ENCODE data around the gene PCBP2.

The PCBP2 gene

GRCh38 chr12:53483979-53484377, 32.1 kb downstream of the PCBP2 start:
- TF ChIP-seq, protein P1, sequence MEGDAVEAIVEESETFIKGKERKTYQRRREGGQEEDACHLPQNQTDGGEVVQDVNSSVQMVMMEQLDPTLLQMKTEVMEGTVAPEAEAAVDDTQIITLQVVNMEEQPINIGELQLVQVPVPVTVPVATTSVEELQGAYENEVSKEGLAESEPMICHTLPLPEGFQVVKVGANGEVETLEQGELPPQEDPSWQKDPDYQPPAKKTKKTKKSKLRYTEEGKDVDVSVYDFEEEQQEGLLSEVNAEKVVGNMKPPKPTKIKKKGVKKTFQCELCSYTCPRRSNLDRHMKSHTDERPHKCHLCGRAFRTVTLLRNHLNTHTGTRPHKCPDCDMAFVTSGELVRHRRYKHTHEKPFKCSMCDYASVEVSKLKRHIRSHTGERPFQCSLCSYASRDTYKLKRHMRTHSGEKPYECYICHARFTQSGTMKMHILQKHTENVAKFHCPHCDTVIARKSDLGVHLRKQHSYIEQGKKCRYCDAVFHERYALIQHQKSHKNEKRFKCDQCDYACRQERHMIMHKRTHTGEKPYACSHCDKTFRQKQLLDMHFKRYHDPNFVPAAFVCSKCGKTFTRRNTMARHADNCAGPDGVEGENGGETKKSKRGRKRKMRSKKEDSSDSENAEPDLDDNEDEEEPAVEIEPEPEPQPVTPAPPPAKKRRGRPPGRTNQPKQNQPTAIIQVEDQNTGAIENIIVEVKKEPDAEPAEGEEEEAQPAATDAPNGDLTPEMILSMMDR (IDR thresholded peaks at IDR 0.05; ENCODE audit: borderline replicate concordance, insufficient read depth, low read depth, low read length): no peak
- H3K4me3 ChIP-seq (ENCODE audit: low read depth, low read length): no peak overlapping the region

GRCh38 chr12:53484686-53485575, 33.0 kb downstream of the PCBP2 start:
- H3K4me3 ChIP-seq (ENCODE audit: low read depth, low read length): no peak overlapping the region
- TF ChIP-seq, protein P1 (IDR thresholded peaks at IDR 0.05; ENCODE audit: borderline replicate concordance, insufficient read depth, low read depth, low read length): no peak

- no peak overlapping the region for H3K4me3 ChIP-seq (ENCODE audit: low read depth, low read length)
- TF ChIP-seq, protein P1 (IDR thresholded peaks at IDR 0.05; ENCODE audit: borderline replicate concordance, insufficient read depth, low read depth, low read length): no peak
Measured at GRCh38 chr12:53485955-53486735, 34.2 kb downstream of the PCBP2 start.

DNA sequence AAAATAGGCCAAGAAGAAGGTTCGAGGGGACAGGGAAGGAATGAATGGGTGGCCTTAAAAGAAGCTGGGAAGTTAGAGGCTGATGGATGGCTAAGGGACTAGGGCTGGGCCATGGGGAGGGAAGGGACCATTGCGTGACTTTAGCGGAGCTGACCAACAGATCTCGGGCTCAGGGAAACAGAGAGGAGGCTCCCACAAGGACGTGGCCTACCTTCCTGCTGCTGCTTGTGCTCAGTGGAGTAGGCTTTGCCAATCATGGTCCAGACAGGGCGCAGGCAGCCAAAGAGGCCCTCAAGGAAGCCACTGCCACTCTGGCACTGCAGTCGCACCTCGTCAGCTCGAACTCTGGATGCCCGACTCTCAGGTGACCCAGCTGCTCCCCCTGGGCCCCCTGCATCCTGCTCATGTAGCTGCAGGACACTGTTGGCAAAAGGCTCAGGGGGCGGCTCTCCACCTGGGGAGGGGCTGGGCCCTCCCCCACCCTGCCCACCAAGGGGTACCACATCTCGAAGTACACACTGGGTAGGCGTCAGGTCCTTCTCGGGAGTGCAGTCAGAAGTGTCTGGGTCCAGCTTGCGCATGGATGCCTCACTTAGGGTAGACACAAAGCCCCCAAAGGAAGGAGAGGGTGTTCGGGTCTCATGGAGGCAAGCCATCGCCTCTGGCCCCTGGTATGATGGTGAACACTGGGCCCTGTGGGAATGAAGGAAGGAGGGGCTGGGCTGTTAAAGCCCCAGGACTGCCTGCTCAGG, 35.0 kb downstream of the PCBP2 start:
- H3K4me3 ChIP-seq (ENCODE audit: low read depth, low read length): no peak overlapping the region
- TF ChIP-seq, protein P1 (IDR thresholded peaks at IDR 0.05; ENCODE audit: borderline replicate concordance, insufficient read depth, low read depth, low read length): no peak

GRCh38 chr12:53489242-53489864, 37.5 kb downstream of the PCBP2 start:
- no peak overlapping the region for H3K4me3 ChIP-seq (ENCODE audit: low read depth, low read length)
- TF ChIP-seq, protein P1 (IDR thresholded peaks at IDR 0.05; ENCODE audit: borderline replicate concordance, insufficient read depth, low read depth, low read length): no peak

DNA sequence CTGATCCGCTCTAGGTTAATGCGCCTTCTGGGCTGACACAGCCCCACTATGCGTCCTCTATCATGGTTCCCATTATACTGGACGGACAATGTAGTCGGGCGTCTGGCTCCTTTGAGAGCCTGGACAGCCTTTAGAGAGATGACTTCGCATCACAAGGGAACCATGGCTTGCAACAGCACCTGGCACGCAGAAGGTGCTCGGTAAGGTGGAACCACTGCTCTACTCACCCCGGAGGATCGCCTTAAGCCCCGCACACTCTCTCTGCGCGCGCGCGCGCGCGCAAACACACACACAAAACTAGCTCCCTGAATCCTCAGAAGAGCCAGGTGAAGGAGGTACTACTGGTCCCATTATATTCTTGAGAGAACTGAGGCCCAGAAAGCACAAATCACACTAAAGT, 40.3 kb downstream of the PCBP2 start:
- no peak overlapping the region for H3K4me3 ChIP-seq (ENCODE audit: low read depth, low read length)
- TF ChIP-seq, protein P1 (IDR thresholded peaks at IDR 0.05; ENCODE audit: borderline replicate concordance, insufficient read depth, low read depth, low read length): no peak

Data from GM12875 (cell line).